GM19438 (cell line): ENCODE measurements around the gene ANXA6.
A peak's percentile ranks its signal among the peaks of the same experiment; 100 is the strongest.

ENCODE experiments used
- ATAC-seq: cut with Tn5 transposase; IDR thresholded peaks from one replicate; pipeline ENCODE4 v1.9.1; 2021; ENCODE audit warnings: low read depth; ENCODE audit not compliant: unreplicated experiment

The ANXA6 gene

DNA sequence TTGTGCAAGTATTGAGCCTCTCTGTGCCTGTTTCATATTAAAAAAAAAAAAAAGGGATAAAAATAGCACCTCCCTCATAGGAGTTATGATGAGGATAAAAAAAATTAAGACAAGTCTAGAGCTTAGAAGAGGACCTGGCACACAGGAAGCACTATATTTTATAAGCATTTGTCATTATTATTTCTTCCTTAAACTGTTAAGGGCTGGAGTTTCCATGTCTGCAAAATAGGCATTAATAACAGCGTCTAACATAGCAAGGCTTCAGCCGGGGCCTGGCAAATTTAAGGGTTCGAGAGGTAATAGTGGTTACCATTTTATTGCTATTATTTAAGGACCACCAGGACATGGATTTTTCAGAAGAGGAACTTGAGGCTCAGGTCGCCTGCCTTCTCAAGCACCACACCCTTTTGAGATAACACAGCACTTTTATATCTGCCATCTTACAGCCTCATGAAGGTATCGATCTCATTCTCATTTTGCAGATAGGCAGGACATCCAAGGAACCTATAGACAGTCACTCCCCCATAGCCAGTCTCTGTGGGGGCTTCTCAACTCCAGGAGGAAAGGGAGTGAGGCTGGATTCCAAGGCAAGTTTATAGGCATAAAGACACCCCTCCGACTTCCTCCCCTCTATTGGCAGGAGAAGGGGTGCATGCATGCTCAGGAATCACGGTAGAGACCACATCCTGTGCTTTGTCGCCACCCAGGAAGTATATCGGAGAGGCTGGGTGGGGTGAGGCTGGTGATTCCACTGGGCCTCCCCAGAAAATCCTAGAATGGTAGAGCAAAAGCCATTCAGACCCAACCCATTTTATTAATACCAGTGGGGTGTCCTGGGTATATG is 2.4 kb downstream of the ANXA6 start:
- ATAC-seq, result peak; percentile 35

DNA sequence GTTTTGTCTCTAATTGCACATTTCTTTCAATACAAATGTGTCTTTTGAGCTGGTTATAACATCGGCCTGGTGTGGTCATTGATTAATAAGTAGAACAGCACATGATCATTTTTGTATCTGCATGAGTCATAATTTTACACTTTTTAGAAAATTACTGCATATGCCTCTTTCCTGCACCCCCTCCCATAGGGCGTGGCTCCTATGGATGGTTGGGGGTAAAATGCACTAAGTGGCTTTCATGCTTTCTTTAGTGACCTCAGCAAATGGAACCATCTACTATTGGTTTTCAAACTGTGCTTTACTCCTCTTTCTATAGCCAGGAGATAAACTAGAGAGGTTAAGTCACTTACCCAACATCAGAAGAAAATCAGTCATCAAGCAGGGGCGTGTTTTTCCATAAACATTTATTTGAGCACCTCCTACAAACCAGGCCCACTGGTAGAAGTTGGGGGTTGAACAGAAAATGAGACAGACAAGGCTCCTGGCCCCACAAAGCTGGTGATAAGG is 3.8 kb downstream of the ANXA6 start:
- ATAC-seq, result no peak

DNA sequence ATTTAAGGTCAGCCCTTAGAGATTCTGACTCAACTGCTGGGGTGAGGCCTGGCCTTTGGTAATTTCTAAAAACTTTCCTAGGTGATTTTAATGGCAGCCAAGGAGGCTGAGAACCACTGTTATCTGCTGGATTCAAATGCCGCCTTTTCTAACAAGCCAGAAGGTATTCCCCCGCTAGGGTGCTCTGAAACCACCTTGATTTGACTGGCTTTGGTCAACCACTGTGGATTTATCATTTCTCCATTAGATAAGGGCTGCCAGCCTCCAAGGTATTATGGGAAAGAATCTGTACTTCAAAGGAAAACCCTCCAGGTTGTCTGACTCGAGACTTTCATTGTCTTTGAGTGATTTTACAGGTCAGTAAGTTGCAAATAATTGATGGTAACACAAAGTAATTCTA is 4.3 kb downstream of the ANXA6 start:
- no peak for ATAC-seq

DNA sequence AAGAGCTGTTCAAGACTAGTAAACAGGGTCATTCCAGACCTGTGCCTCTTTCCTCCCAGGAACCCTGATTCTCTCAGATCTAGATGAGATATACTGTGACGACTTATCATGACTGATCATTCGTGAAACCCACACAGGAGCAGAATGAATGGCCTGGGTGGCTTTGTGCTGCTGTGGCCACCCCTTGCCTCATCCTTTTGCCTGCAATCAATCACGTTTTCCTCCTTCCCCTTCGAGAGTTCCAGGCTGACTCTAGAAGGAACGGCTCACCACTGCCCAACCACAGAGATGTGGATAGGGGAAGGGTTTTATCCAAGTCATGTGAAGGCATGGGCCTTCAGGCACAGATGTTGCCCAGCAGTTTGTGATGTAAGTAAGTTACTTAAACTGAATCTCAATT is 5.8 kb downstream of the ANXA6 start:
- ATAC-seq, result no peak

DNA sequence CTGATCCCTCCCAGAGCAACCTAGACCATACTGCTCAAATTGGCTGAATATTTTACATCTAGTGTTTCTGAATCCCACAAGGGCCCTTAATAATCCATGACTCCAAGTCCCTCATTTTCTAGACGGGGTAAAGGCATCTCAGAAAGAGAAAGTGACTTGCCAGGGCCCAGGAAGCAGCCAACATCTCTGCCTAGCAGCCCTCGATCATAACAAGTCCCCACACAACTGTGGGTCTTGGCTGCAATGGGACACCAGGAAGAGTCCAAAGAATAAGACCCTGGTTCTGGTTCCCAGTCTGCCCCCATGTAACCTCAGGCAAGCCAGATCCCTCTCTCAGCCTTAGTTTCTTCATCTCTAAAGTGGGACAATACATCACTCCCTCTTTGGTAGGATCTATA is 6.3 kb downstream of the ANXA6 start:
- no peak for ATAC-seq

DNA sequence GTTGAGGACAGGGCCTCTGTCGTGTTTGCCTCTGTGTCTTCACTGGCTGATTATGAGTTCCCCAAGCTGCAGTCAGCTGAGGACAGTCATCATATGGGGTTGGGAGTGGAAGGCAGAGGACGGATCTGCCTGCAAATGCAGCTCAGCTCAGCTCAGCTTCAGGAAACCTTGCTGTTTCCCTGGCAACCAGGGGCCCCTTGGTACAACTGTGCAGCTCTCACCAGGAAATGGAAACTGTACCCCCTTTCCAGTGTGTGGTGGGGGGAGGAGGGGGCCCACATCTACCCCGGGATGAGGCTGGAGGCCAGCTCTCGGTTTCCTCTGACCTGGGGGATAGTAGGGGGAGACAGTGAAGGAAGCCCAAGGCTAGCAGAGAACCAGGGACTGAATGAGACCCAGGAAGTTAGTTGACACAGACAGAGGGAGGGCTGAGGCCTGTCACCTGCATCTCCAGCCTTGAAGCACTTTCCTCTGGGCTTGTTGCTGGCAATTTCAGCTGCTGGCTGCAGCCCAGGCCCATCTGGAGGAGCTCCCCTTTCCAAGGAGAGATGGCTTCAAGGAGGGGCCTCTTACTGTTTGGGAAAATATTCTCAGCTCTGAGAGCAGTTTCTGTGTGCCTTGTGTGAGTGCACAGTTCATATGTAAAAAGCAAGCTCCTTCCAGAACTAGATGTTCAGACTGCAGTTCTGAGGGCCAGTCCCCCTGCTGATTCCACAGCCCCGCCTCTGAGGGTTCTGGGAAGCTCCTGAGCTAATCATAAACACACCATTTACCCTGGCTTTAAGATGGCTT is 6.9 kb downstream of the ANXA6 start:
- ATAC-seq, result peak; percentile 58

DNA sequence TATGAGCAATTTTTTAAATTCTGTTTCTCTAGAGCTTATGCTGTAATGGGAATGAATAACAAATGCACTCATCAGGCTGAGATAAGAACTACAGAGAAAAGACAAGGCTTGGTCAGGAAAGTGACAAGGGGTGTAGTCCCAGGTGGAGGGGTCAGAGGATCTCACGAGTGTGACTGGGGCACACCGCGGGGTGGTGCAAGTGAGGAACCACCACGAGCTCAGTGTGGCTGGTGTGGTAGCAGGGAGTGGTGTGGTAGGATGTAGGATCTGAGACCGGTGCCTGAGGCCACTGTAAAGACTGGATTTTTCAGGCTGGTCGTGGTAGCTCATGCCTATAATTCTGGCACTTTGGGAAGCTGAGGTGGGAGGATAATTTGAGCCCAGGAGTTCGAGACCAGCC is 9.0 kb downstream of the ANXA6 start:
- ATAC-seq, result no peak

DNA sequence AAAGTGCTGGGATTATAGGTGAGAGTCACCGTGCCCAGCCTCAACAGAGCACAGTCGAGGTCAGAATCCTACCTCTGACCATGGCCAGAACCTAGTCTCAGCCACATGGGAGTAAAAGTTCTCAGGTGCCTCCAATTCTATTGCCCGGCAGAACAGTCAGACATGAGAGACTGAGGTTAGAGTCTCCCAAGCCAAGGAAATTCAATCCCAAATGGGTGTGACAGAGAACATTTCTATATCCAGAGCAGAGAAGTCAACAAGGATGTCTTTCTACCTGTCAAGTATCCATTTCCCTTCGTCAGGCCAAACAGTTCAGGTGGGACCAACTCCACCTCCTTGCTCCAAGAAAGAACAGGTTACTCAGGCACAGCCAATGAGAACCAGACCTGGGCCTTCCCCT is 10.5 kb downstream of the ANXA6 start:
- ATAC-seq, result no peak

DNA sequence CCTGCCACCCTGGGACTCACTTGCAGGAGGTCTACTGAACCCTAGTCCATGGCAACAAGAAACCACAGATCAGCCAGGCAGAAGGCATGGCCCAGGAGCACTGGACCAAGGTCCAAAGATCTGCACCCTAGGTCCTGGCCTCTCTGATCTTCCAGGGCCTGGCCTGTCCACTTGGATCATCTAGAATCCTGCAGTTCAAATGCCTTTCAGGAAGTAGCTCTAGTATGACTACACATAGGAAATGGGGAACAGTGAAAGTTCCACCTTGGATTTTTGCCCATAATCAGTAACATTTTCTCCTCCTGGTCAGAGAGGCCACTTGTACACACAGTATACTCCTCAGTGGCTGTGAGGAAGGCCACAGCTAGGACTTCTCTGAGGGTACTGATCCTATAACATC is 11.5 kb downstream of the ANXA6 start:
- no peak for ATAC-seq

DNA sequence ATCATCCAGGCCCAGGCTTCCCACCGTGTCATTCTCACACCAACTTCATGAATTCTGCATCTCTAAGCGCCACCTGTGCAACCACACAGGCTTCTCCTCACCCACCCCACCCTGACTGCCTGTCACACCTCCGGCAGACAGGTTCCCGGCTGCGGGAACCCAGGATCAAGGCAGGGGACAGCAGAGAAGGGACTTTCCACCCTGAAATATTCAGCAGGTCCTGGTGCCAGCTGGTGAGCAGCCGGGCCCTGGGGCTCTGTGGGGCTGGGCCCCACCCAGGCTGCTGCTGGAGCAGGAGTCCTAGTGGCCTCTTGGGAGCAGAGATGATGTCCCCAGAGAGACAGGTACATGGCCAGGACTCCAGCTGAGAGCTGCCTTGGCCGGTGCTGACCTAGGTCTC is 12.7 kb downstream of the ANXA6 start:
- ATAC-seq, result no peak

DNA sequence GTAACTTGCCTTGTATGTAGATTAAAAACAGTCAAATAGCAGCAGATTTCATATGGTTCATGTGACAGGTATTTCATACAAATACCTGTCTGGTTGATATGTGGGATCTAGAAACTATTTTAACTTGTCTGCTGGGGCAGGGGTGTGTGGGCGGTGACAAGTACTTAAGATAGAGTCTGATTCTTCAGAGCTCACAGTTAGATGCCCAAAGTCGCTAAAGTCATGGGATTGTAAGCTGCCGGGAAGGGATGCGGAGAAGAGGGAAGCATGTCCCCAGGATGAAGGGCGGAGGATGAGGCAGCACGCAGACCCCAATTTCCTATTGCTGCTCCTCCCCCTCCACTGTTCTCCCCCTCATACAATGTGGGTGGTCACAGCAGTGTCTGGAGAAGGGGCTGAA is 13.3 kb downstream of the ANXA6 start:
- ATAC-seq, result no peak

DNA sequence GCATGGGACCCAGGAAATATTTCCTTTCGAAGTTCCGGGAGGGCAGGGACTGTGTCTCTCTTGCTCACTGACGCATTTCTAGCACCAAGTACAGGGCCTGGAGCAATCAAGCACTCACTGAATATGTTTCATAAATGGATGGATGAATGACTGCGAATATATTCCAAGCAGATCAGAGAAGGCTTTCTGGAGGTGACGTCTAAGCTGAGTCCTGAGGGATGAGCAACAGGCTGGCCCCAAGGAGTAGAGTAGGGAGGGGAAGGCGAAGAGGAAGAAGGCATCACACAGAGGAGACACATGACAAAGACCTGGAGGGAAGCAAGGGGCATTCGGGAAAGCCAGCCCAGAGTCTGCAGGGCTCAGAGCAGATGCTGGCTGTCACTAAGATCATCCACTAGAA is 13.9 kb downstream of the ANXA6 start:
- no peak for ATAC-seq

DNA sequence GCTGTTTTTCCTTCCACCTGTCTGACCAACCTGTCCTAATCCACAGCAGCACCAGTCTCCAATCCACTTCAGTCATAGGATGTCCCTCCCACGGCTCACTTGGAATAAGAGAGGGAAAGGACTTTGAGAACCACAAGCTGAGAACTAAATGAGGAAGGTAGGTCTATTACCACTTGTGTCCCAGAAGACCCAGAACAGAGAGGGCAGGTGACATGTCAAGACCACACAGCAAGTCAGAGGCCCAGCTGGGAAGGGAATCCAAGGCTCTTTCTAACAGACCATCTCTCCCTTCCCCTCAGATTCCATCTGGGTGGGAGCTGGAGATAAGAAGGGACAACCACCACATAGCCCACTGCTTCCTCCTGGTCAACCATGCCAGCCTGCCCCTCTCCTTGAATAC is 14.6 kb downstream of the ANXA6 start:
- ATAC-seq, result no peak

DNA sequence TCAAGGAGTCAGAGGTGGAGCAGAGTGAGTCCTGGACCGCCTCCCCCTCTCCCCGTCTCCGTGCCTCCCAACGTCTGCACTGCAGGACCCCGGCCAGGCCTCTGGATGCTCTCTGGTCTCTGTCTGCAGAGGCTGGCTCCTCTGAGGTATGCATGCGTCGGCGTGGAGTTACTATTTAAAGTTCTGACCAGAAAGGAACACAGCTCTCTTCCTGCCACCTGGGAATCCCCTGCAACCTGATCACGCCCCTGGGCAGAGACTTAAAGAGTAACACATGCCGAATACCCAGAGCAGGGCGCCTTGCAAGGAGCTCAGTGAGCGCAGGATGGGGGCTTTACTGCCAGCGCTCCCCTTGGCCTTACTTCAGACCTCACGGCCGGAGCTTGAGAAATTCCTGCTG is 16.0 kb downstream of the ANXA6 start:
- peak; percentile 92 for ATAC-seq

DNA sequence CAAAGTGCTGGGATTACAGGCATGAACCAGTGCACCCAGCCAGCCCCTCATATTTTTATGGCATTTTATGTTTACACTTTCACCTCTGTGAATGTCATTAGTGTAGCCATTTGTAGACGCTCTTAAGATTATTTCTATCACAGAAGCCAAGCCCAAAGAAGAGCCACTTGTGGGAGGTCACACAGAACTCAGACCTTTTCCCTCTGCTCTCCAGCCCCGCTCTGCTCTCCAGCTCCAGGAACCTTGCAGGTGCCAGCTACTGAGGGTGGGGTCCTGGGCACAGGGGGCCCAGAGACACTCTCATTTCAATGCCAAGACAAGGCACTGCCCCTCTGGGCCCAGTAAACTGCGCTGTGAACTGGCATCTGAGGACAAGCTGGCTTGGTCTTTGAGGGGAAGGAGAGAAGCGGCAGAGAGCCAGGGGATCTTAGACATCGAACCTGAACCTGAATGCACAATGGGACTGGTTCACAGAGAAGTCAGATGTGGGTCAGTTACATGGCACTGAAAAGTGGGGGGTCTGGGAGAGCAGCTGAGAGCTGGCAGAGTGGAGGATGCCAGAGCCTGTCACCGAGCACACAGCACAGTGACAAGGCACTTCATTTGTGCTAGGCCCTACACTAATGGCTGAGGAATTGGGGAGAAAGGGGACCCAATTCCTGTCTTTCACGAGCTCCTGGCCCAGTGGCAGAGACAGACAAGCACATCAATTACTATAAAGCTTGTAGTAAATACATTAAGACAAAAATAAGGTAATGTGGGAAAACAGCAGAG is 16.7 kb downstream of the ANXA6 start:
- no peak for ATAC-seq

DNA sequence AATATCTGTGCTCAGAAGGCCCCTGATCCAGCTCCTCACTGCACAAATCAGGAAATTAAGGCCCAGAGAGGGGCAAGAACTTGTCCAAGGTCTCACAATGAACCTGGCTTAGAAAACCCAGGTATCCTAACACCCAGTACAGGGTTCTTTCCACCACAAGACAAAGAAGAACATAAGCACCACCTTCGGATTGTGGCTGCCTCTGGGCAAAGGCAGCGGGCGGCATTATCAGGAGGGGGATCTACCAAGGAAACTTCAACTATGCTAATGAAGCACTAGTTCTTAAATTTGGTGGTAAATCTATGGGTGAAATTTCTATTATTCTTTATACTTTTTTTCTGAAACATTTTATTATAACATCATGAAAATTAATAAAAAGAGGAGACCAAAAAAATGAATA is 17.9 kb downstream of the ANXA6 start:
- no peak for ATAC-seq

DNA sequence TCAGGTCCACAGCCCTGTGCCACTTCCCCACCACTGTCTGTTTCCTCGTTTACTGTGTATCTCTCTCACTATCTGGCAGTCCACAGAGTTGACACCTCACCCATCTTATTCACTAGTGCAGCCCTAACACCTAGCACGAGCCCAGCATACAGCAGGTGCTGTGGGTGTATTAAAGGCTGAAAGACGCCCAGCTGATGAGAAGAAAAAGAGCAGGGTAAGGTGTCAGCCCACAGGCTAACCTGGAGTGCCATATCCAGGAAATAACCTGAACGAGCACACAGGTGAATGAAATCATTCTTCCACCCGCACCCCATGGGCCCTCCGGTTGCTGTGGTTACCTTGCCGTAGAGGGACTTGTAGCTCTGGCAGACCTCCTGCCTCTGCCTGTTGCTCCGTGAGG is 18.6 kb downstream of the ANXA6 start:
- no peak for ATAC-seq

DNA sequence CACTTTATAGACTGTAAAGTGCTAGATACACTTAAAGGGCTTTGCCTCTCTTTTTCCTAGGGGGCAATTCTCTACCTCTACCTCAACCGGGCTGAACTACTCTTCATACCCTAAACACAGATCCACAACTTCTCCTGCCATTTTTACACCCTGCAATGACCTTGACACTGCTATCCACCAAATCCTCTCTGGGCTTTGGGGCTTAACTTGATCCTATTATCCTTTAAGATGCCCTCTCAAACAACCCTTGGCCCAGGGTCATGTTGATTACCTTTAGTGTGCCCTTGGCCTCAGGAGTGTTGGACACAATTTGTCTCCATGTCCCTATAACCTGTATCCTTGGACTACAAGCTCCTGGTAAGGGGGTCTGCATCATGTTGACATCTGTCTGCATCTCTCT is 19.5 kb downstream of the ANXA6 start:
- no peak for ATAC-seq

DNA sequence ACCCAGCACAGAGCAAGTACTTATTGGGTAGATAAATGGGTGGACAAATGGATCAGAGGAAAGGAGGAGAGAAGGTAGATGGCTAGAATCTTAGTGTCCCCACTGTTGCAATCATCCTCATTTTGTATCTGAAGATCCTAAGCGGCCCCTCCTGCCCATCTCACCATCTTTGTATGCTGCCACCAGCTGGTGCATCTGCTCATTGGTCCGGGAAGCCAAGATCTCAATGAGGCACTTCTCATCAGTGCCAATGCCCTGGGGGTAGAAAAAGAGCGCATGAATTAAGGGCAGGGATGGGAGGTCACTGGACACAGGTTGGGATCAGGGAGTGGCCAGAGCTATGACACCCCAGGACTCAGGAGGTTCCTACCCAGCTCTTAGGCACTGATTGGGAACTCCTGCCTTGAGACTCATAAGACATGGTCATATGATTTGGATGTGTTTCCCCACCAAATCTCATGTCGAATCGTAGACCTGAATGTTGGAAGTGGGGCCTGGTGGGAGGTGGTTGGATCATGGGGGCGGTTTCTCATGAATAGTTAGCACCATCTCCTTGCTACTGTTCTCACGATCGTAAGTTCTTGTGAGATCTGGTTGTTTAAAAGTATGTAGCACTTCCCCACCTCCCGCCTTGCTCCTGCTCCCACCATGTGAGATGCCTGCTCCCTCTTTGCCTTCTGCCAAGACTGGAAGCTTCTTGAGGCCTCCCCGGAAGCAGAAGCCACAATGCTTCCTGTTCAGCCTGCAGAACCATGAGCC is 20.3 kb downstream of the ANXA6 start:
- ATAC-seq, result no peak

DNA sequence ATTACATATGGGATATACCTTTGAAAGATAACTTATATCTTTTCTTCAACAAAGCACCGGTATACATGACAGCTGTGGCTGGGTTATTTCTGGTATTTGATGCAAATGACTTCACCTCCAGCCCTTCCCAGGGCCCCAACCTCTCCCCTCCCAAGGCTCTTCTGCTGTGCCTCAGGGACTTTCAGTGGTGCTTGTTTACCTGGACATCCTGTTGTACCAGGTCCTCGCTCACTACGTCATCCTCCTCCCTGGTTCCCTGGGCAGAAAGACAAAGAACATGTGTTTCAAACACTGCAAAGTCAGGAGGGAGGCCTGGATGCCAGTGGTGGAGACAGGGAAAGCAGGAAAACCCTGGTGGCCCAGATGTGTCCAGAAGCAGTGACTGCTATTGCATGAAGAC is 23.4 kb downstream of the ANXA6 start:
- peak; percentile 77 for ATAC-seq
